Mesenchymal stem cell (in vitro differentiated cells and primary cell): ENCODE results near the gene RBM8A.
A peak's percentile ranks its signal among the peaks of the same experiment; 100 is the strongest.

Experiments used
- DNase-seq: peaks from one replicate; pipeline ENCODE4 v3.0.0-alpha.2; 2013
- H2AFZ ChIP-seq: one replicate; pipeline ENCODE4 v1.6.1; 2013; ENCODE audit warnings: low read depth, mild to moderate bottlenecking, control low read depth, inconsistent platforms, low read length, moderate library complexity
- H2AK5ac ChIP-seq: 2 replicates; pipeline ENCODE4 v1.6.1; 2013; ENCODE audit warnings: low read length, moderate library complexity, mild to moderate bottlenecking, inconsistent platforms; ENCODE audit not compliant: severe bottlenecking
- H2BK120ac ChIP-seq: one replicate; pipeline ENCODE4 v1.6.1; 2013; ENCODE audit warnings: low read depth, mild to moderate bottlenecking, inconsistent platforms, low read length, moderate library complexity
- H2BK12ac ChIP-seq, 2 experiments: one replicate each; pipeline ENCODE4 v1.6.1; 2013; ENCODE audit warnings: inconsistent platforms in 2 of 2, low read length in 2 of 2, mild to moderate bottlenecking in 2 of 2, moderate library complexity in 2 of 2, control low read depth in 1 of 2
- H2BK15ac ChIP-seq: one replicate; pipeline ENCODE4 v1.6.1; 2013; ENCODE audit warnings: mild to moderate bottlenecking, low read depth, inconsistent platforms; ENCODE audit not compliant: poor library complexity, severe bottlenecking
- H2BK5ac ChIP-seq: 2 replicates; pipeline ENCODE4 v1.6.1; 2013; ENCODE audit warnings: low read depth, mild to moderate bottlenecking, low read length, control low read depth, inconsistent platforms; ENCODE audit not compliant: poor library complexity, severe bottlenecking
- H3K14ac ChIP-seq, 2 experiments: one replicate each; pipeline ENCODE4 v1.6.1; 2013; ENCODE audit warnings: inconsistent platforms in 2 of 2, low read length in 2 of 2, control low read depth in 1 of 2, mild to moderate bottlenecking in 1 of 2, moderate library complexity in 1 of 2
- H3K18ac ChIP-seq, 2 experiments: one replicate each; pipeline ENCODE4 v1.6.1; 2013; ENCODE audit warnings: inconsistent platforms in 2 of 2, low read length in 2 of 2, control low read depth in 1 of 2, low read depth in 1 of 2, mild to moderate bottlenecking in 1 of 2
- H3K23ac ChIP-seq, 2 experiments: one replicate each; pipeline ENCODE4 v1.6.1; 2013; ENCODE audit warnings: inconsistent platforms in 2 of 2, low read length in 2 of 2, mild to moderate bottlenecking in 2 of 2, moderate library complexity in 2 of 2, control low read depth in 1 of 2
- H3K27ac ChIP-seq: 2 replicates; pipeline ENCODE4 v1.5.1; 2013; ENCODE audit warnings: mild to moderate bottlenecking, moderate library complexity, low read length, control low read depth, inconsistent platforms; ENCODE audit not compliant: poor library complexity, severe bottlenecking
- H3K27me3 ChIP-seq, 2 experiments: 2 replicates each; pipeline versions ENCODE4 v1.6.1 to v1.7.0; 2013; ENCODE audit warnings: low read length in 2 of 2, mild to moderate bottlenecking in 2 of 2, moderate library complexity in 2 of 2, control low read depth in 1 of 2, inconsistent platforms in 1 of 2; ENCODE audit not compliant: control insufficient read depth in 1 of 2, insufficient read depth in 1 of 2
- H3K36me3 ChIP-seq, 2 experiments: 2 replicates each; pipeline versions ENCODE4 v1.6.1 to v1.7.0; 2013; ENCODE audit warnings: low read length in 2 of 2, control low read depth in 1 of 2, inconsistent platforms in 1 of 2, low read depth in 1 of 2, mild to moderate bottlenecking in 1 of 2; ENCODE audit not compliant: insufficient read depth in 2 of 2, control insufficient read depth in 1 of 2
- H3K4ac ChIP-seq, 2 experiments: one replicate each; pipeline ENCODE4 v1.6.1; 2013; ENCODE audit warnings: inconsistent platforms in 2 of 2, low read length in 2 of 2, mild to moderate bottlenecking in 2 of 2, moderate library complexity in 2 of 2, control low read depth in 1 of 2, low read depth in 1 of 2
- H3K4me1 ChIP-seq: 2 replicates; pipeline ENCODE4 v1.6.1; 2013; ENCODE audit warnings: low read depth, low read length, control low read depth; ENCODE audit not compliant: control insufficient read depth, insufficient read depth
- H3K4me2 ChIP-seq: 2 replicates; pipeline ENCODE4 v1.6.1; 2013; ENCODE audit warnings: low read length, mild to moderate bottlenecking, inconsistent platforms; ENCODE audit not compliant: poor library complexity, severe bottlenecking
- H3K4me3 ChIP-seq, 2 experiments: 2 replicates each; pipeline versions ENCODE4 v1.5.1 to v1.7.0; 2013; ENCODE audit warnings: low read length in 2 of 2, mild to moderate bottlenecking in 2 of 2, control low read depth in 1 of 2, low read depth in 1 of 2; ENCODE audit not compliant: insufficient read depth in 1 of 2
- H3K79me1 ChIP-seq: replicated peaks from 2 replicates; pipeline ENCODE4 v1.6.1; 2013; ENCODE audit warnings: mild to moderate bottlenecking, control low read depth, low read length, inconsistent platforms; ENCODE audit not compliant: poor library complexity, severe bottlenecking
- H3K9ac ChIP-seq: 2 replicates; pipeline ENCODE4 v1.7.0; 2013; ENCODE audit warnings: mild to moderate bottlenecking, low read length, moderate library complexity
- H3K9me3 ChIP-seq: 2 replicates; pipeline ENCODE4 v1.7.0; 2013; ENCODE audit warnings: mild to moderate bottlenecking, low read length; ENCODE audit not compliant: control insufficient read depth
- H4K8ac ChIP-seq: one replicate; pipeline ENCODE4 v1.6.1; 2013; ENCODE audit warnings: inconsistent platforms, mild to moderate bottlenecking, low read length, moderate library complexity
- H4K91ac ChIP-seq: one replicate; pipeline ENCODE4 v1.6.1; 2013; ENCODE audit warnings: mild to moderate bottlenecking, low read length, inconsistent platforms
- WGBS: methylation state at CpG from one replicate; pipeline ENCODE4 v1.1.7; 2013; ENCODE audit warnings: mixed read lengths; 5-methylcytosine and 5-hydroxymethylcytosine counted together

Gene RBM8A

DNA sequence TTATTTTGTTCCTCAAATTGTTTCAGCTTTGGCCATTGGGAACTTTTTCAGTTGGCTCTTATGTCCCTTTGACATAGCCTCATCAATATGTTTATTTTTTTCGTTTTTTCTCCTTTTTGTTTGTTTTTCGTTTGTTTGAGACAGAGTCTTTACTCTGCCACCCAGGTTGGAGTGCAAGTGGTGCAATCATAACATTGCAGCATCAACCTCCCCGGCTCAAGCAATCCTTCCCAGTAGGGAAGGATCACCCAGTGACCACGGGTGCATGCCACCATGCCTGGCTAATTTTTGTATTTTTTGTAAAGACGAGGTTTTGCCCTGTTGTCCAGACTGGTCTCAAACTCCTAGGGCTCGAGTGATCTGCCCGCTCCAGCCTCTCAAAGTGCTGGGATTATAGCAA is 45.3 kb upstream of the RBM8A start:
- peak overlapping the region; percentile 19 for H2BK120ac ChIP-seq
- H2AFZ ChIP-seq = no peak overlapping the region
- no peak overlapping the region for H3K14ac ChIP-seq
- no peak overlapping the region for H2AK5ac ChIP-seq
- no peaks in the 10 kb centered on the region for H3K27me3 ChIP-seq
- peaks cover 7% of the 10 kb centered on the region for H3K4me1 ChIP-seq
- H3K9me3 ChIP-seq = peaks cover 3% of the 10 kb centered on the region
- H2BK5ac ChIP-seq = no peak overlapping the region
- H3K79me1 ChIP-seq = peaks cover 10% of the 10 kb centered on the region
- H3K18ac ChIP-seq = no peak overlapping the region
- no peak overlapping the region for H3K9ac ChIP-seq
- H3K36me3 ChIP-seq = peaks cover 0 to 3% of the 10 kb centered on the region in 2 experiments
- H4K91ac ChIP-seq = no peak overlapping the region
- DNase-seq = no peak
- H3K4me2 ChIP-seq = no peak overlapping the region
- H3K23ac ChIP-seq = no peak overlapping the region
- H2BK12ac ChIP-seq = no peak overlapping the region
- no peak overlapping the region for H4K8ac ChIP-seq
- no peak overlapping the region for H3K4me3 ChIP-seq
- no peak overlapping the region for H2BK15ac ChIP-seq
- no peak overlapping the region for H3K27ac ChIP-seq
- no peak overlapping the region for H3K4ac ChIP-seq
- 86% methylated on average over 7 of the region's 7 CpGs for WGBS

DNA sequence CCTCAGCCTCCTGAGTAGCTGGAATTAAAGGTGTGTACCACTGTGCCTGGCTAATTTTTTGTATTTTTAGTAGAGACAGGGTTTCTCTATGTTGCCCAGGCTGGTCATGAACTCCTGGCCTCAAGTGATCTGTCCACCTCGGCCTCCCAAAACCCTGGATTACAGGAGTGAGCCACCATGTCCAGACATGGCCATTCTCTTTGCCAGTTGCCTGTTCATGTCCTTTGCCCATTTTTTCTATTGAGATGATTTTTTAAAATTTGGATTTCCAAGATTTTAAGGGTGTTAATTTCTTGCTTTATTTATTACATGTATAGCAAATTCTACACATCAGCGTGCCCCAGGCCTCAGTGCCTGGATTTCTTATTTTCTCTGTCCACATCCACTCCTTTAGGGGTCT is 40.0 kb upstream of the RBM8A start:
- no peak for DNase-seq
- no peak overlapping the region for H3K18ac ChIP-seq
- H2BK15ac ChIP-seq = no peak overlapping the region
- H3K23ac ChIP-seq = no peak overlapping the region
- no peak overlapping the region for H3K4ac ChIP-seq
- no peak overlapping the region for H2BK5ac ChIP-seq
- H3K4me3 ChIP-seq = no peak overlapping the region
- peaks cover 8% of the 10 kb centered on the region for H3K4me1 ChIP-seq
- H2AFZ ChIP-seq = no peak overlapping the region
- H3K27ac ChIP-seq = no peak overlapping the region
- H3K14ac ChIP-seq = no peak overlapping the region
- H2BK12ac ChIP-seq = no peak overlapping the region
- no peak overlapping the region for H4K8ac ChIP-seq
- H3K4me2 ChIP-seq = no peak overlapping the region
- H3K9me3 ChIP-seq = peaks cover 8% of the 10 kb centered on the region
- no peak overlapping the region for H2AK5ac ChIP-seq
- H3K9ac ChIP-seq = no peak overlapping the region
- no peak overlapping the region for H2BK120ac ChIP-seq
- 100% methylated on average over 2 of the region's 2 CpGs for WGBS
- H3K27me3 ChIP-seq = no peaks in the 10 kb centered on the region
- H3K36me3 ChIP-seq = peaks cover 0 to 3% of the 10 kb centered on the region in 2 experiments
- no peak overlapping the region for H4K91ac ChIP-seq
- peaks cover 9% of the 10 kb centered on the region for H3K79me1 ChIP-seq

DNA sequence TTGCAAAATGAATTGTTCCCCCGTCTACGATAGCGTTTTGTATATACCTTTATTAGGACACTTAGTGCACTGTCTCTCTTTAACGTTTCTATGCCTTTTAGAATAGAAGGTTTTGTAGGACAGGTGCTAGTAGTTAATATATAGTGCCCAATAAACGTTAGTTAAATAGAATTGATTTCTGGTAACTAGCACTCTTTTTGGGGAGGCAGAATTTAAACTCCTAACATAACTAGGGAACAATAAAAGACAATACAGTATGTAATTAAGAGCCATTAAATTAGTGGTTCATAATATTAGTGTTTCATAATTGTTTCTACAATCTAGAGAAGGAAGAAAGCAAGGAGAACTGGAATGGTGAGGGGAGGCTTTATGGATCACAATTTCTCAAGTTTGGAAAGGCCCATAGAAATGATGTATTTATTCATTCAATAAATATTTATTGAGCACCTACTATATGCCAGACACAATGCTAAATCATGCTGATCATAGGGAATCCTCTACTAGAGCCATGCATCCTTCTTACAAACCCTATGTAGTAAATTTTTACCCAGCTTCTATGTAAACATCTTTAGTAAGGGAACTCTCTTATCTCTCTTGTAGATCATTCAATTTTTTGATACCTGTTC is 37.9 kb upstream of the RBM8A start:
- Histone ChIP-seq H3K18ac (no peak overlapping the region), H2AK5ac (no peak overlapping the region)

DNA sequence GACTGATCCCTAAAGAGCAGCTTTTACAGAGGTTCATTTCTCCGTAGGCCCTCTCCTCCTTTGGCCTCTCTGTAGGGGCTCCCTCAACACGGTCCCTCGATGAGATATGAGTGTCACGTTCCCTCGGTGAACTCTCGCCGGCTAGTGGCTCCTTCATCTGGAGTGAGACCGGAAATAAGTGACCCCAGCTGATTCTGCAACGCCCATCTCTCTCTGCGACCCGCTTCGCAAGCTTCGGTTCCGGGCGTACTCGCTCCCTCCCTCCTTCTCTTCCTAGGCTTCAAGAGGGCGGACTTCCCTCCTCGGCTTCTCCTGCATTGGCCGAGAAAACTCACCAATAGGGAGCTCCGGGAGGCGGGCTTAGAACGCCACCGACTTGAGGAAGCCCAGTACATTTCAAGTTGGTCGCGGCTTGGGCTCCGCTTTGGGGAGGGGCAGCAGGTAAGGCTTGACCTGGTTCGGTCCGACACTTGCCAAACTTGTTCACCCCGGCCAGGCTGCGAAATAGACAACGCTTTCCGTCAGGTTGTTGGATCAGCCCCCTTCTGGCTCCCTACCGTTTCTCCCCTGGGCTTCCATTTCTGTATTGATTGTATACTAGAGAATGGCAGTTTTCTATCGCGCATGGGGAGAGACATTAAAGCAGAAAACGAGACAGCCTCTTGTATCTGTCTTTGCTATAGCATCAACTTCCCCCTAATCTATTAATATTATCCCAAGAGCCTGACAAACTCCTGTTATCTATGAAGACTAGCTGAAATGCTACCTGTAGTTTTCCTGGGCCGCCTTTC is 37.2 kb upstream of the RBM8A start, which contains the start of the genes ANKRD34A and POLR3GL:
TSS of gene ANKRD34A (minus strand) at position 248 of the 791 bp plus-strand sequence. CDS start 2,816 bp downstream, outside the sequence.
TSS of gene POLR3GL (plus strand) at position 363 of the 791 bp plus-strand sequence. CDS start 10,176 bp downstream, outside the sequence.
- peak within 1 kb of the TSS in 1 of 2 experiments; percentile 38 for H2BK12ac ChIP-seq

More for the DNA sequence above, 37.9 kb upstream of the RBM8A start:
- Histone ChIP-seq H2AFZ (no peak overlapping the region), H2BK12ac (no peak overlapping the region), H2BK5ac (no peak overlapping the region), H4K8ac (no peak overlapping the region), H2BK120ac (no peak overlapping the region), H3K14ac (no peak overlapping the region), H3K27me3 (no peaks in the 10 kb centered on the region), H3K4me1 (peaks cover 23% of the 10 kb centered on the region), H3K9me3 (peaks cover 8% of the 10 kb centered on the region), H2BK15ac (no peak overlapping the region), H3K4me3 (peak overlapping the region in 1 of 2 experiments; percentile 92), H4K91ac (no peak overlapping the region), H3K4me2 (peak overlapping the region; percentile 63), H3K4ac (no peak overlapping the region), H3K79me1 (peaks cover 15% of the 10 kb centered on the region), H3K27ac (no peak overlapping the region), H3K23ac (no peak overlapping the region), H3K9ac (peak overlapping the region; percentile 87), H3K36me3 (peaks cover 0 to 3% of the 10 kb centered on the region in 2 experiments)
- WGBS = 29% methylated on average over 5 of the region's 5 CpGs
- DNase-seq = no peak

More for the DNA sequence above, 37.2 kb upstream of the RBM8A start, which contains the start of the genes ANKRD34A and POLR3GL:
- Histone ChIP-seq H4K8ac (peak within 1 kb of the TSS; percentile 93), H3K79me1 (peaks cover 15% of the 10 kb centered on the region), H3K9me3 (peaks cover 8% of the 10 kb centered on the region), H3K4ac (peak within 1 kb of the TSS; percentile 36 to 81), H2BK120ac (peak within 1 kb of the TSS; percentile 74), H3K27ac (peak within 1 kb of the TSS; percentile 93), H3K23ac (no peak within 1 kb of the TSS), H3K9ac (peak within 1 kb of the TSS; percentile 87), H3K4me2 (peak within 1 kb of the TSS; percentile 90), H3K18ac (peak within 1 kb of the TSS; percentile 82 to 91), H2AFZ (peak within 1 kb of the TSS; percentile 86), H3K4me3 (peak within 1 kb of the TSS; percentile 76 to 92), H3K36me3 (peaks cover 0 to 3% of the 10 kb centered on the region in 2 experiments), H3K14ac (no peak within 1 kb of the TSS), H2AK5ac (peak within 1 kb of the TSS; percentile 94), H4K91ac (peak within 1 kb of the TSS; percentile 74), H2BK5ac (peak within 1 kb of the TSS; percentile 88), H3K27me3 (no peaks in the 10 kb centered on the region), H2BK15ac (peak within 1 kb of the TSS; percentile 60), H3K4me1 (peaks cover 26% of the 10 kb centered on the region)
- peak; percentile 96 for DNase-seq
- WGBS = under 1% methylated on average over 36 of the region's 37 CpGs
